Suppressor macrophage treated with lipopolysaccharide for 4 hours (primary cell): Measurements from ENCODE around the gene RNASEH2A.

ENCODE experiments used
- DNase-seq: peaks from one replicate; pipeline ENCODE4 v3.0.0-alpha.2; 2020

RNASEH2A gene

DNA sequence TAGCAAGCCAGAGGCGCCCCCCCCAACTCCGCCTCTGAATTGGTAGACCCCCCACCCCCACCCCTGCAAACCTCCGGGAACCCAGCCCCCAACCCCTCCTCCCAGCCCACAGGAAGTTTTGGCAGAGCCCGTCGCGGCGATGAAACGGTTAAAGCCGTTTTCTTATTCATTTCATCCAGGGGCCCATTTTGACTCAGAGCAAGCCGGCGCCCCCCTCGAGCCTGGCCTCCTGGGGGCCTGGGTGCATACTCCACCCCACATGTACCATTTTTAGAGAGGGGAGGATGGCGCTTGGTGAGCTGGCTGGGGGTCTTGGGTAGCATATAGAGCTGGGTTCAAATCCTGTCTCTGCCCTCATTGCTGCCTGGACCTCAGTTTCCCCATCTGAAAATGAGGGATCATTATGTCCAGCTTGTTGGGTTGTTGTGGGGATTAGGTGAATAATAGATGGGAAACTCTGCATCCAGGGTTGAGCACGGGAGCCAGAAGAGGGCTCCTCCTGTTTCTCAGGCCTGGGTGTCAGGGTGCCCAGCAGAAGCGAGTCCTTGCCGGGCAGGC is 23.0 kb upstream of the RNASEH2A start:
- peak; percentile 41 for DNase-seq

DNA sequence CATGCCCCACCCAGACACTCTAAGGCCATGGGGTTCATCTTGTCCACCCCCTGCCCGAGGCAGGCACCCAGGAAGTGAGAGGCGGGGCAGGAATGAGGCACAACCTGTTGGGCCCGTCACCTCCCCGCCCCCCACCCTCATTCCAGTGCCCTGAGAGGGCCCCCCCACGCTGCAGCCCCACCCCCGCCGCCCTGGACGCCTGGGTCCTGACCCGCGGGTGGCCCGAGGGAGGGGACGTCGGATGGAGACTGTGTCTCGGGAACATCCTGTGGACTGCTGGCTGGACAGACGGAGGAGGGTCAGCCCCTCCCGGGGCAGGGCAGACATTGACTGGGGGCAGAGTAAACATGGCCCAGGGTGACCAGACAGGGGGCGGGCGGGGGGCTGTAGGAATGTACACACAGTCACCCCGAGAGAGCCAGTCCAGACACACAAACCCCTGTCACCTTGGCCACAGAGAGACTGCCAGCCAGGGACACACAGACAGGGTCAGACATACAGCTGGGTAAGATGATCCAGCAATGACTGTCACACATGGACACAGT is 22.5 kb upstream of the RNASEH2A start:
- no peak for DNase-seq

DNA sequence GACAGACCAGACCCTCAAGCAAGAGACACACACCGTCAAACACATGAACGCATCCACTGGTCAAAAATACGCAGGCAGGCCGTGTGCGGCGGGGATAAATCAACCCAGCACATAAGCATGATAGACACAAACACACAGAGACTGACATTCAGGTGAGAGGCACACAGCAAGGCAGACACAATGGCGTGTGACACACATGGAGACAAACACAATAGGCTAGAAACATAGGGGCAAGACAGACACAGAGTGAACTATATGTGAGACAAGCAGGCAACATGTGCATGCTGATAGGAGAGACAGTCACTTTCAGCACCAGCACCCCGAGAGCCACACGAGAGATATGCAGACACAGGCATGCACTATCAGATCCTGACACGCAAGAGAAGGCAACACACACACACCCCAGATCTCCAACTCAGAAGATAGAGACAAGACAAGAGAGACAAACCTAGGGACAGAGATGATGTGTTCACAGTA is 22.0 kb upstream of the RNASEH2A start:
- DNase-seq: no peak

DNA sequence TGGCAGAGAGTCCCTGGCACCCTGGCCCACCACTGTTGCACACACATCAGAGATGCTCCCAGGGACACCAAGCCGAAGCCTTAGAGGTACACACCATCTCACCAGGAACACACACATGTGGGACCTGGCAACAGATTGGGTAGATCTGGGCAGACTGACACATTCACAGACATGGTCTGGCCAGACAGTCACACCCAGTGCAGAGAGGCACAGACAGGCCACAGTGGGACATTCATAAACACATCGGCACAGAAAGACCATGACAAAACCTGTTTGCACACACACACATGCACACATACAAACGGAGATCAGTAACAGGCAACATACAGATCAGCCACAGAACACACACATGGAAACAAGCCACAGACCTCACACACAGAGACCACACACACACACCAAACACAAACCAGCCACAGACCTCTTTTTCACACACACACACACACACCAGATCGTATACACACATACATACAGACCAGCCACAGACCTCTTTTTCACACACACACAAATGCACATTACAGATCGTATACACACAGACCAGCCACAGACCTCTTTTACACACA is 21.4 kb upstream of the RNASEH2A start:
- peak; percentile 25 for DNase-seq

DNA sequence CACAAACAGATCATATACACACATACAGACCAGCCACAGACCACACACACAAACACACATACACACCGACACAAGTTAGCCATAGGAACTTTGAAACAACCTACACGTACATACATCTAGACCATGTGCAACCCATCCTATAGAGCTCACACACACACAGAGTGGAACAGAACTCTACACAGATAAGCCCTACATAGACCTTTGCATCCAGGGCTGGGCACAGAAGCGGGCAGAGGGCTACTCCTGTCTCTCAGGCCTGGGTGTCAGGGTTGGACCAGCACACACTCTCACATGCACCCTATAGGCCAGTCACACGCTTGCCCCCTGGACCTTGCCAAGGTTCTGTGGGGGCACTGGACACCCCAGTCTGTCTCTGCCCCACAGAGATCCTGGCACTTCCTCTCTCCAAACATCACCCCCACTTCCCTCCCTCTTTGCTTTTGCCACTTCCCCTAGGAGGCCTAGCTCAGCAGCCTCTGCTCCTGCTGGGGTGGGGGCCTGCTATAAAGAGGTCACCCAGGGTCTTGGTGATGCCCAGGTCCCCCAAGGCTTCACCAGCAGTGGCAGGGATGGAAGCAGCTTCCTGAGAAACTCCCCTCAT is 20.9 kb upstream of the RNASEH2A start:
- DNase-seq: peak; percentile 64

DNA sequence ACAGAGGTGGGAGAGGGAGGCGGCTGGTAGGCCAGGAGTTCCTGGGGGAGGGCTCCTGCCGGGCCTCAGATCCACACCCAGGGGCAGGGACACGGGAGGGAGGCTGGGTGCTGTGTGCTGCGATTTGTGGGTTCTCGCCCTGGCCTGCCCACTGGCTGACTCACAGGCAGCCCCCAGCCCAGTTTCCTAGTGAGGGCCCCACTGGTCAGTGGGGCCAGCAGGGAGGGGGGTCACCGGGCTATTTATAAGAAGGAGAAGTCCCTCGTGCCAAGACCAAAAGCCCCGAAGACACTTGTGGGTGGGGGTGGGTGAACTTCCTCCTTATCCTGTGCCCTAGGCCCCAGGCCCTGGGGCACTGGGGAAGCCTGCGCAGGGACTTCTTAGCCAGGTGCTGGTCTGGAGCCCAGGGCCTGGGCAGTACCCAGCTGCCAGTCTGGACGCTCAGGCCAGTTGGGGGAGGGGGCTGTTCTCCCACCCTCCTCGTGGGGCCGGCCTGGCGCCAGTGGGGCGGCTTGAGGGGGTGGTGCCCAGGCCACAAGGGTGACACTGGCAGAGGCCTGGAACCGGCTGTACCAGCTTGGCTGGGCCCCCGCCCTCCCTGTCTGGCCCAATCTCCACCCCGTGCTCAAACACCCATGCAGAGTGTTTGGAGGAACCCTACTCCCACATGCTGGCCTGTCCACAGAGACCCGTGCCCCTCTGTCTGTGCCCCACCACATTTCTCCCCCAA is 20.1 kb upstream of the RNASEH2A start:
- peak; percentile 92 for DNase-seq

DNA sequence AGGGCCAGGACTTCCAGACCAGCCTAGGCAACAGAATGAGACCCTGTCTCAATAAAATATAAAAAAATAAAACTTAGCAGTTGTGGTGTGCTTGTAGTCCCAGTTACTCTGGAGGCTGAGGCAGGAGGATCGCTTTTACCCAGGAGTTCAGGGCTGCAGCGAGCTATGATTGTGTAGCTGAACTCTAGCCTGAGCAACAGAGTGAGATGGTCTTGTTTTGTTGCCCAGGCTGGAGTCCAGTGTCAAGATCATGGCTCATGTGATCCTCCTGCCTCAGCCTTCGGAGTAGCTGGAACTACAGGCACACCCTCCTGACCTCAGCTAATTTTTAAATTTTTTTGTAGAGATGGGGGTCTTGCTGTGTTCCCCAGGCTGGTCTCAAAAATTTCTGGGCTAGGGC is 19.4 kb upstream of the RNASEH2A start:
- peak; percentile 35 for DNase-seq

DNA sequence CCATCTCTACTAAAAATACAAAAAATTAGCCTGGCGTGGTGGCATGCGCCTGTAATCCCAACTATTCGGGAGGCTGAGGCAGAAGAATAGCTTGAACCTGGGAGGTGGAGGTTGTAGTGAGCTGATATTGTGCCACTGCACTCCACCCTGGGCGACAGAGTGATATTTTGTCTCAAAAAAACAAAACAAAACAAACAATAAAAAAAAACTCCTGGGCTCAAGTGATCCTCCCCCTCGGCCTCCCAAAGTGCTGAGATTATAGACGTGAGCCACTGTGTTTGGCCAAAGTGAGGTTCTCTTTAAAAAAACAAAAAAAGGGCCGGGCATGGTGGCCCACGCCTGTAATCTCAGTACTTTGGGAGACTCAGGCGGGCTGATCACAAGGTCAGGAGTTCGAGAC is 18.9 kb upstream of the RNASEH2A start:
- DNase-seq: no peak

DNA sequence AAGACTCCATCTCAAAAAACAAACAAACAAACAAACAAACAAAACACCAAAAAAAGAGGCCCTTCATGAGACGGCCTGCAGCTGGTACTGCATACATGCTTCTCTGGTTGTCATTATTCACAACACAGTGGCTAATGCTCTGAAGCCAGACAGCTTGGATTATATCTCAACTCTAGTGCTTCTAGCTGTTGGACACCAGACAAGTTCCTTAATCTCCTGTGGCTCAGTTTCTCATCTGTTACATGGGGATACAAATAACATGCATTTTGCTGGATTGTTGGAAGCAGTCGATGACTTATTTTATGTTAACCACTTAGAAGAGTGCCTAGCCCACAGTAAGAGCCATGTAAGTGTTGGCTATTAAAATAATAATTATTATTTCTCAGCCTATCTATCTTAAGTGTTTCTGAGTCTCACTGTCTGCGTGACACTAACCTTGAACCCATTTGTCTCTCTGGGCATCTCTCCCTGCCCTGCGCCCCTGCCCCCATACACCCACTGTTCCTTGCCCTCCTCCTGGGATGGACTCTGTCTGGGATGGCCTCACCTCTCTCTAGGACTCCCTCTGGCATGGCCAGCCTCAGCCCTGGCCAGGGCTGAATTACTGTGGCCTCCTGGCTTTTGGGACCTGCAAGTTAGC is 18.2 kb upstream of the RNASEH2A start:
- DNase-seq: no peak

DNA sequence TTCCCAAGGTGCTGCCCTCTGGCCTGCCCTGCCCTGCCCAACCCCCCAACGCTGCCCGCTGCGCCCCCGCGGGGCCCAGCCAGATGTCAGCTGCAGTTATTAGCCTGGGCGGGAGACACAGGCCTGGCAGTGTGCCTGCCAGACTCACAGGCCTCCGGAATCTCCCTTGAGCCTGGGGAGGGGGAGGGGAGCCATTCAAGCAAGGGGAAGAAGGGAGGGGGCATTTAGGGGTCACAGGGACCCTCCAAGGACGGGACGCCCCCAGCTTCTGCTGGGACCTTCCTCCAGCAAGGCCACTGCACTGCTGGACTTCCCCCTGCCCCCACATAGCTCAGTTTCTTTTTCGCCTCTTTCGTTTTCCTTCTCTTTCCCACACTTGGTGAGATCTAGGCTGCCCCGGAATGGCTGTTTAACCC is 17.7 kb upstream of the RNASEH2A start:
- peak; percentile 97 for DNase-seq

DNA sequence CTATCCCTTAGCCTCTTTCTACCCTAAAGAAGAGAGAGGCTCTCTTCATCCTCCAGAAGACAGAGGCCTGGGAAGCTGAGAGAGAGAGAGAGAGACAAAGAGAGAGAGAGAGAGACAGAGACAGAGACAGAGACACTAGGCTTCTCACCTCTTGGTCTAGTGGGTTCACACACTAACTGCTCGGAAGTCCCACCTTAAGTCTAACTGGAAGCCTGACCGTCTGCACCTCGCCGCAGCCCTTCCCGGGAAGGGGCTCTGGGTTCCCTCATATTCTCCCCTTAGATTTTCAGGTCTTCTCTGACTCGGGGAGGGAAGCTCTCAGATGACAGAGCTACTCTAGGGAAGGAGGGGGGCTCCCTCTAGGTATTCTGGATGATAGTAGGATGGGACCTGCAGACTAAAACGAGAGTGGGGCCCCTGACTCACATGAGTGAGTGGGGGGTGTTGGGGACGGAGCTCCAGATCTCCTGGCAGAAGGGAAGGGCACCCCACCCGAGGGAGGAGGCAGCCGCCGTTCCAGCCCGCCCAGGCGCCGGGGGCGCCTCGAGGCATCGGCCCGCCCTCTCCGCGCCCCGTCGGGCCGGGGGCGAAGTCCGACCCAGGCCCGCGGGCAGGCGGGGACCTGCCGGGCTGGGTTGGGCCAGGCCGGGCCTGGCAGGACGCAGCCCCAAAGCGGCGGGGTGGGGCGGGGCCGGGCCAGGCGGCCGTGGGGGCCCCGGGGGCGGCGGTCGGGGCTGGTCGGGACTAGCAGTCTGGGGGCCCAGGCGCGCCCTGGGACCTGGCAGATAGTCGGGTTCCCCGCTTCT is 17.1 kb upstream of the RNASEH2A start:
- no peak for DNase-seq

DNA sequence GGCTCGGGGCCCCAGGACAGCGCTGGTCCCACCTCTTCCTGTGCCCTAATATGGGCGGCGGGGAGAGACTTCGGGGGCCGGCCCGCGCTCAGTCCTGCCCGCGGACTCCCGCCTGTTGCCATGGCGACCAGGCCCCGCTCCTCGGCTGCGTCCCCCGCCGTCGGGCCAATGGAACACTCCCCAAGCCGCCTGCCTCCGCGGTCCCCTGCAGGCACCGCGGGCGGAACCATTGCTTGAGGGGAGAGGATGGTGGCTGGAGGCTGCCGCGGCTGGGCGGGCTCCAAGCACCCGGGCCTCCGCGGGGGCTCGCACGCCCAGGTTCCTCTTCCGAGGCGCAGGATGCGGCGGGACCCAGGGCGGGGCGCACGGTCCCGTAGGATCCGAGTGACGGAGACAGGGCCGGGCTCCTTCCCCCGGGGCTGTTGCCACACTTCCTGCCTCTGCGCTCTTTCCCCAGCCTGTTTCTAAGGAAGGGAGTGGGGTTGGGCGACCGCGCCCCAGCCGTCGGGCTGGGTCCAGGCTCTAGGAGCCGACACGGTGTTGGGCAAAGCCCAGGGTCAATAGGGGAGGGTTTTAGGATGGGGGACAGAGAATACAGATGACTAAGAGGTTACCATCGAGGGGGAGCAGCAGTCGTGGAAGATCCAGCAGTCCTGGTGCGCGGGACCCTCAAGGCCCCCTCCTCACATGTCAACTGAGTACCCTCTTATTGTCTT is 16.3 kb upstream of the RNASEH2A start:
- peak; percentile 99 for DNase-seq

DNA sequence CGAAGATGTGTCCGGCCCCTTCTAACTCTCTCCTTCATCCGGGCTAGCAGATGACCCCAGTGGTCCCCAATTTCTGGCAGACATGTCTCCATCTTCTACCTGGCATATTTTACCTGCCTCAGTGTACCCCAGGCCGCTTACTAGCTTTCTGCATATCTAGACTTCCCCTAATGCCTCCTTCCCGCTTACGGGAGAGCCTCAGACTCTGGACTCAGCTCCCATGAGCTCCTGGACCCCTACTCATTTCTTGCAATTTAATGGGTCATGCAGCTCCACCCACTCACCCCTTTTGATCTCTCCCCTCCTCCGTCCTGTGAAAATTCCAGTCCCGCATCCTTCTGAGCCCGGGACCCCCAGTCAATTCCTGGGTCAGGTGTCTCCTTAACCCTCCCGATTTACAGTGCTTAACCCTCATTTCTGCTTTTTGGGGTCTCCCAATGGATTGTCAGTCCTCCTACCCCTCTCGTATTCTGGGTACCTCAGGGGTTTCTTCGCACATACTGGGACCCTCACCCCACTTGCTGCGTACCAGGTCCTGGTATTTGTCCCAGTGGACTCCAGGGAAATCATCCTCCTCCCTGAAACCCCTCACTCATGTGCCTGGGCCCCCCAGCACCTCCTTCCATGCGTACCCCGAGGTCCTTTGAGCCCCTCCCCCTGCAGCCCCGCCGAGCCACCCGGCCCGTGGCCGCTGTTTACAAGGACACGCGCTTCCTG is 15.6 kb upstream of the RNASEH2A start:
- DNase-seq: peak; percentile 42

DNA sequence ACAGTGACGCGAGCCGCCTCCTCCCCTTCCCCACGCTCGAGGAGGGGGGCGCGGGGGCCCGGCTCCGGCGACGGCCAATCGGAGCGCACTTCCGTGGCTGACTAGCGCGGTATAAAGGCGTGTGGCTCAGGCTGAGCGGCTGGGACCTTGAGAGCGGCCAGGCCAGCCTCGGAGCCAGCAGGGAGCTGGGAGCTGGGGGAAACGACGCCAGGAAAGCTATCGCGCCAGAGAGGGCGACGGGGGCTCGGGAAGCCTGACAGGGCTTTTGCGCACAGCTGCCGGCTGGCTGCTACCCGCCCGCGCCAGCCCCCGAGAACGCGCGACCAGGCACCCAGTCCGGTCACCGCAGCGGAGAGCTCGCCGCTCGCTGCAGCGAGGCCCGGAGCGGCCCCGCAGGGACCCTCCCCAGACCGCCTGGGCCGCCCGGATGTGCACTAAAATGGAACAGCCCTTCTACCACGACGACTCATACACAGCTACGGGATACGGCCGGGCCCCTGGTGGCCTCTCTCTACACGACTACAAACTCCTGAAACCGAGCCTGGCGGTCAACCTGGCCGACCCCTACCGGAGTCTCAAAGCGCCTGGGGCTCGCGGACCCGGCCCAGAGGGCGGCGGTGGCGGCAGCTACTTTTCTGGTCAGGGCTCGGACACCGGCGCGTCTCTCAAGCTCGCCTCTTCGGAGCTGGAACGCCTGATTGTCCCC is 14.9 kb upstream of the RNASEH2A start, which contains the start of gene JUNB:
Gene JUNB, plus strand, starts transcription at position 142 of the 706 bp plus-strand sequence. Its CDS starts 286 bp downstream, at position 428.
- DNase-seq: peak; percentile 100

DNA sequence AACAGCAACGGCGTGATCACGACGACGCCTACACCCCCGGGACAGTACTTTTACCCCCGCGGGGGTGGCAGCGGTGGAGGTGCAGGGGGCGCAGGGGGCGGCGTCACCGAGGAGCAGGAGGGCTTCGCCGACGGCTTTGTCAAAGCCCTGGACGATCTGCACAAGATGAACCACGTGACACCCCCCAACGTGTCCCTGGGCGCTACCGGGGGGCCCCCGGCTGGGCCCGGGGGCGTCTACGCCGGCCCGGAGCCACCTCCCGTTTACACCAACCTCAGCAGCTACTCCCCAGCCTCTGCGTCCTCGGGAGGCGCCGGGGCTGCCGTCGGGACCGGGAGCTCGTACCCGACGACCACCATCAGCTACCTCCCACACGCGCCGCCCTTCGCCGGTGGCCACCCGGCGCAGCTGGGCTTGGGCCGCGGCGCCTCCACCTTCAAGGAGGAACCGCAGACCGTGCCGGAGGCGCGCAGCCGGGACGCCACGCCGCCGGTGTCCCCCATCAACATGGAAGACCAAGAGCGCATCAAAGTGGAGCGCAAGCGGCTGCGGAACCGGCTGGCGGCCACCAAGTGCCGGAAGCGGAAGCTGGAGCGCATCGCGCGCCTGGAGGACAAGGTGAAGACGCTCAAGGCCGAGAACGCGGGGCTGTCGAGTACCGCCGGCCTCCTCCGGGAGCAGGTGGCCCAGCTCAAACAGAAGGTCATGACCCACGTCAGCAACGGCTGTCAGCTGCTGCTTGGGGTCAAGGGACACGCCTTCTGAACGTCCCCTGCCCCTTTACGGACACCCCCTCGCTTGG is 14.1 kb upstream of the RNASEH2A start:
- DNase-seq: peak; percentile 80

DNA sequence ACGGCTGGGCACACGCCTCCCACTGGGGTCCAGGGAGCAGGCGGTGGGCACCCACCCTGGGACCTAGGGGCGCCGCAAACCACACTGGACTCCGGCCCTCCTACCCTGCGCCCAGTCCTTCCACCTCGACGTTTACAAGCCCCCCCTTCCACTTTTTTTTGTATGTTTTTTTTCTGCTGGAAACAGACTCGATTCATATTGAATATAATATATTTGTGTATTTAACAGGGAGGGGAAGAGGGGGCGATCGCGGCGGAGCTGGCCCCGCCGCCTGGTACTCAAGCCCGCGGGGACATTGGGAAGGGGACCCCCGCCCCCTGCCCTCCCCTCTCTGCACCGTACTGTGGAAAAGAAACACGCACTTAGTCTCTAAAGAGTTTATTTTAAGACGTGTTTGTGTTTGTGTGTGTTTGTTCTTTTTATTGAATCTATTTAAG is 13.5 kb upstream of the RNASEH2A start:
- DNase-seq: no peak

DNA sequence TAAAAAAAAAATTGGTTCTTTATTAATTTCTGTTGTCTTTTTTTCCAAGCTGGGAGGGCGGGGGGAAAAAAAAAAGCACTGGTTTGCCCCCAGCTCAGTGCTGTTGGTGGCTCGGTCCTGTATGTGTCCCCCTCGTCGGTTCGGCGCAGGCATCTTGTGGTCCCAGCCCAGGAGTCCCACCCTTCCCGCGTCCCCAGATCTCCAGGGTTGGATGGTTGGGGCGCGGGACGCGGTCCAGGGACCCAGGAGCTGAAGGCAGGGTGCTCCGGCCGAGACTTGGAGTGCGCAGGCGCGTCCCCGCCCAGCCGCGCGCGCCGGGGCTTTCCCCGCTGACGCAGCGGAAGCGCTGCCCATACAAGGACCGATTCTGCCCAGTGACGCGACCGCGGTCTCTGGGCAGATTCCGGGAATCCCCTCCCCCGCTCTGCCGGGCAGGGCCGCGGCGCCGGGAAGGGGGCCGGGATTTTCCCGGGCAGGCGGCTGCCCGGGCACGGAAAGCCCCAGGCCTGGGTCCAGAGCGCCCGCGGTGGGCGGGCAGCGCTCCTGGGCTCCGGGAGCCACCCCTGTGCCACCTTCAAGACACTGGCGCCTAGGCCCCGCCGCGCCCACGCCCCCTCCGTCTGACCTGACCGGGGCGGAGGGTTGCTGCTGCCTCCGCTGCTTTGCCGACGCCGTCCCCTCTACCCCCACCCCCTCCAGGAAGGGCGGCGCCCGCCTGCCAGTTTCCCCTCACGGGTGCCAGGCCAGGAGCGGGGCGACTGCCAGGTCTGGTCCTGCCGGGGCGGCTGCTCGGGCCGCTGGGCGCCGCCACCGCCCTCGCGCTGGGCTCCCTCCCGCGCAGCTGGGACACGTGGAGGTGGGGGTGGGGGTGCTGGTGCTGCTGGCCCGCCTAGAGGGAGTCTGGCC is 12.8 kb upstream of the RNASEH2A start:
- peak; percentile 98 for DNase-seq
